GM12864 (cell line): ENCODE measurements around the gene LRRC18.

Source experiments
- DNase-seq: peaks from one replicate; pipeline ENCODE4 v3.0.0-alpha.2; 2011; ENCODE audit warnings: low read depth
- H3K4me3 ChIP-seq: 2 replicates; pipeline ENCODE4 v1.5.1; 2011; ENCODE audit warnings: mild to moderate bottlenecking, low read depth, low read length, control low read depth
- CTCF ChIP-seq: IDR thresholded peaks from 2 replicates; pipeline ENCODE4 v1.5.1; 2011; ENCODE audit warnings: low read depth, mild to moderate bottlenecking, moderate library complexity, low read length, control low read depth, inconsistent platforms; ENCODE audit errors: missing control alignments

LRRC18 gene

DNA sequence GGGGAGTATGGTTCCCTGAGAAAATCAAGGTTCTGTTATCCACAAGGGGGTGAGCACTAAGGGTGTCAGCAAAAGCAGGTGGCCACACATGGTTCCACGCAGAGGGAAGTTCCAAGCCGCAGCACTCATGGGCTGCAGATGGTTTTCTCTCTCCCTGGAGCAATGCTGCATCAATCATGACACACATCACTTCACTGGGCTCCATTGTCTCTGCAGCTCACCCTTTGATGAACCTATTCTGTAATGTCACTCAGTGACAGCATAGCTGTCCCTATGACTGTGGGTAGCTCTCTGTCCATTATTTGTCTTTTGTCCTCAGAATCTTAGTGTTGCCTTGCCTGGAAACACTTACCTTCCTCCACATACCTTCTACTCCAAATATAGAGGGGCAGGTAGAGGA lies 34.8 kb downstream of the LRRC18 start:
- no peak for TF ChIP-seq CTCF
- no peak overlapping the region for H3K4me3 ChIP-seq
- no peak for DNase-seq

DNA sequence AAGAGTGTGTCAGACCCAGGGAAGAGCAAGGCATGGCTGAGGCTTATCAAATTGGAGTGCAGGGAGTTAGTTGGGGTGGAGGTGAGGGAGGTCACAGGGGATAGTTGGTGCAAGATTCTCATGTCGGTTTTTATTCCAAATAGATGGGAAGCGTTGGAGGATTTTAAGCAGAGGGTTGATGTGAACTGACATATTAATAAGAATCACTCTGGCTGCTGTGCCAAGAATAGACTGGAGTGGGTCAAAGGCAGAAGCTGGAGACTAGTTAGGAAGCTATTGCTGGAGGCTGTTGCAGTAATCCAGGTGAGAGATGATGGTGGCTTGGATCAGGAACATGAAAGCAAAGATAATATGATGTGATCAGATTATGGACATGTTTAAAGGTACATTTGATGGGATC lies 36.5 kb downstream of the LRRC18 start:
- no peak overlapping the region for H3K4me3 ChIP-seq
- TF ChIP-seq CTCF: no peak
- DNase-seq: no peak

- no peak overlapping the region for H3K4me3 ChIP-seq
- TF ChIP-seq CTCF: no peak
- no peak for DNase-seq
These were observed 37.5 kb downstream of the LRRC18 start for GRCh38 chr10:48902096-48902495.

- no peak for TF ChIP-seq CTCF
- no peak overlapping the region for H3K4me3 ChIP-seq
- DNase-seq: no peak
These were observed 38.3 kb downstream of the LRRC18 start for GRCh38 chr10:48901319-48901718.

GRCh38 chr10:48900371-48900801 lies 39.3 kb downstream of the LRRC18 start:
- H3K4me3 ChIP-seq: no peak overlapping the region
- DNase-seq: no peak
- TF ChIP-seq CTCF: no peak

- no peak for TF ChIP-seq CTCF
- no peak for DNase-seq
- no peak overlapping the region for H3K4me3 ChIP-seq
These were observed 39.9 kb downstream of the LRRC18 start for GRCh38 chr10:48899781-48900180.

- H3K4me3 ChIP-seq: no peak overlapping the region
- no peak for TF ChIP-seq CTCF
- DNase-seq: no peak
These were observed 41.2 kb downstream of the LRRC18 start for GRCh38 chr10:48898426-48898825.
